Ovary (tissue), 3 donors: ENCODE measurements around the gene KCNMB3.

ENCODE experiments used
- POLR2A ChIP-seq: fragments of 450-650 bp; IDR thresholded peaks from one replicate; pipeline ENCODE4 v1.6.1; 2017; ENCODE audit warnings: antibody characterized with exemption, mild to moderate bottlenecking, moderate library complexity
- TF ChIP-seq, protein P1 (sequence below), 3 donors: fragments of 450-650 bp in 2 of 3; fragments of 200-600 bp in 1 of 3; IDR thresholded peaks; one replicate each; pipeline versions ENCODE4 v1.5.1 to v1.8.0; 2016 to 2022; ENCODE audit warnings: antibody characterized with exemption in 3 of 3, mild to moderate bottlenecking in 1 of 3
- donor health status: DM: no; HTN: no; CAD: no.

DNA sequence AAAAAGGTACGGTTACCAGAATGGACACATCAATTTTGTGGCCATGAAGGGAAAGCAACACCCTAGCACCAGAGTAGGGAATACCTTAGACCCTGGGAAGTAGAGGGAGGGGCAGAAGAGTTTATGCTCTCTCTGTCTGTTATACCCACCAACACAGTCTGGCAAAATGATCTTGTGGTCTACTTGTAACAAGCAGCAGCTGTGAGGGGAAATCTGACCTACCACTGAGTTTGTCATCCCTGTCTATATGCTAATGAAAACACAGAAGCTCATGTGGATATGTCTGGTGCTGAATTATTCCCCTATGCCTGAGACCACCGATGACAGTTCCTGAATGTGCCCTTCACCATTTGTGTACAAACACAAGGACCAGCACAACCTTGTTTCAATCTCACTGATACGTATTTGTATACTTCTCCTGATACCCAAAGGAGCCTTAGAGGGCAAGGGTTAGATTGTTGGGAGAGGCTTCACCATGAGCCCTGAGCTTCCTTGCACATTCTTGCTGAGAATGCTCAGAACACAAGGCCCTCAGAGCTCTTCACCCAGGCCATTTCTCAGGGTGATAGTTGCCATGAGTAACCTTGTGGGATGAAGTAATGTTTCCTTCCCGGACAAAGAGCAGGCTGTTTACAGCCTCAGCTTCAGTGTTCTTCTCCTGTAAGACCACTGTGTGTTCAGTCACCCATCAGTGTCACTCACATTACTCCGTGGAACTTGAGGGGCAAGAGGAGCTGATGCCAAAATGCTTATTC, 47.2 kb upstream of the KCNMB3 start:
- TF ChIP-seq, protein P1, sequence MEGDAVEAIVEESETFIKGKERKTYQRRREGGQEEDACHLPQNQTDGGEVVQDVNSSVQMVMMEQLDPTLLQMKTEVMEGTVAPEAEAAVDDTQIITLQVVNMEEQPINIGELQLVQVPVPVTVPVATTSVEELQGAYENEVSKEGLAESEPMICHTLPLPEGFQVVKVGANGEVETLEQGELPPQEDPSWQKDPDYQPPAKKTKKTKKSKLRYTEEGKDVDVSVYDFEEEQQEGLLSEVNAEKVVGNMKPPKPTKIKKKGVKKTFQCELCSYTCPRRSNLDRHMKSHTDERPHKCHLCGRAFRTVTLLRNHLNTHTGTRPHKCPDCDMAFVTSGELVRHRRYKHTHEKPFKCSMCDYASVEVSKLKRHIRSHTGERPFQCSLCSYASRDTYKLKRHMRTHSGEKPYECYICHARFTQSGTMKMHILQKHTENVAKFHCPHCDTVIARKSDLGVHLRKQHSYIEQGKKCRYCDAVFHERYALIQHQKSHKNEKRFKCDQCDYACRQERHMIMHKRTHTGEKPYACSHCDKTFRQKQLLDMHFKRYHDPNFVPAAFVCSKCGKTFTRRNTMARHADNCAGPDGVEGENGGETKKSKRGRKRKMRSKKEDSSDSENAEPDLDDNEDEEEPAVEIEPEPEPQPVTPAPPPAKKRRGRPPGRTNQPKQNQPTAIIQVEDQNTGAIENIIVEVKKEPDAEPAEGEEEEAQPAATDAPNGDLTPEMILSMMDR (IDR thresholded peaks at IDR 0.05): no peak
- no peak for TF ChIP-seq POLR2A
